OCI-LY3 (cell line): ENCODE results near the gene TMEM91.

Experiments used
- EZH2phosphoT487 ChIP-seq: fragments of 200-600 bp; shearing (Covaris generic); IDR thresholded peaks from 2 replicates; pipeline ENCODE4 v1.6.1; 2018; ENCODE audit warnings: antibody characterized with exemption, mixed run types, low read depth
- TF ChIP-seq, protein P1 (sequence below): fragments of 200-600, 300-600 bp; sonication (generic); IDR thresholded peaks from 2 replicates; pipeline ENCODE4 v1.5.1; 2014; ENCODE audit warnings: antibody characterized with exemption, low read length, low read depth

DNA sequence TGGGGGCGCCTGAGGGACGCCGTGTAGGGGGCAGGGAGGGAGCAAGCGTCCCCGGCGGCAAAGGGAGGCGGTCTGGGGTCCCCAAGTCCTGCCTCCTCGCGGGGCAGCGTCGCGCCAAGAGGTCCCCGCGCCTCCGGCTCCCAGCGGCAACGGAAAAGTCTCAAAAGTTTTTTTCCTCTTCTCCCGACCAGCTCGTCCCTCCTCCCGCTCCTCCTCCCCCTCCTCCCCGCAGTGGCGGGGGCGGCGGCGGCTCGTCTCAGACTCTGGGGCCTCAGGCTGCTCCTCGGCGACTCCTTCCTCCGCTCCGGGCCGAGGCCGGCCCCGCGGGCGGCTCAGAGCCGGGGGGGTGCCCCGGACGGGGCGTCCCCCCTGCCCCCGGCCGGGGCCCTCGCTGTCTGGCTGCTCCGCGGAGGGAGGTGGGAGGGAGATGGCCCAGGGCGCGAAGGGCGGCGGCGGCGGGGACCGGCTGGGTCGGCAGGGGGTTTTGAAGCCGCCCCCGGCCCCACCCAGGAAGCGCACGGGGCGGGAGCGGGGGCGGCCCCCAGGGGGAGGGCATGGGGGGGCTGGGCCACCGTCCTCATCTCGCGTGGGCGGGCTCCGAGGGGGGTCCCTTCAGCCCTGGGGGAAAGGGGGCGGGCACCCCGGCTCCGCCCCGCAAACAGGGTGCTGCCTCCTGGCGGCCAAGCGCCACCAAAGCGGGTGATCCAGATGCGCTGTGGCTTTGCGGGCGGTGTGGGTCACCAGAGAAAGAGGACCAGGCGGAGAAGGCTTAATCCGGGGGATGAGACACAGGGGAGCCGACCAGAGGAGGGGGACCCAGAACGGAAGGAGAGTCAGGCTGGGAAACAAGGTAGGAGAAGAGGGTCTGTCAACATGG is 22.6 kb upstream of the TMEM91 start, which contains the start of gene TGFB1:
- TF ChIP-seq, protein P1, sequence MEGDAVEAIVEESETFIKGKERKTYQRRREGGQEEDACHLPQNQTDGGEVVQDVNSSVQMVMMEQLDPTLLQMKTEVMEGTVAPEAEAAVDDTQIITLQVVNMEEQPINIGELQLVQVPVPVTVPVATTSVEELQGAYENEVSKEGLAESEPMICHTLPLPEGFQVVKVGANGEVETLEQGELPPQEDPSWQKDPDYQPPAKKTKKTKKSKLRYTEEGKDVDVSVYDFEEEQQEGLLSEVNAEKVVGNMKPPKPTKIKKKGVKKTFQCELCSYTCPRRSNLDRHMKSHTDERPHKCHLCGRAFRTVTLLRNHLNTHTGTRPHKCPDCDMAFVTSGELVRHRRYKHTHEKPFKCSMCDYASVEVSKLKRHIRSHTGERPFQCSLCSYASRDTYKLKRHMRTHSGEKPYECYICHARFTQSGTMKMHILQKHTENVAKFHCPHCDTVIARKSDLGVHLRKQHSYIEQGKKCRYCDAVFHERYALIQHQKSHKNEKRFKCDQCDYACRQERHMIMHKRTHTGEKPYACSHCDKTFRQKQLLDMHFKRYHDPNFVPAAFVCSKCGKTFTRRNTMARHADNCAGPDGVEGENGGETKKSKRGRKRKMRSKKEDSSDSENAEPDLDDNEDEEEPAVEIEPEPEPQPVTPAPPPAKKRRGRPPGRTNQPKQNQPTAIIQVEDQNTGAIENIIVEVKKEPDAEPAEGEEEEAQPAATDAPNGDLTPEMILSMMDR = peak; percentile 89
- no peak for TF ChIP-seq EZH2phosphoT487
